Measurements from ENCODE around the gene UGT1A7.

Gene UGT1A7

DNA sequence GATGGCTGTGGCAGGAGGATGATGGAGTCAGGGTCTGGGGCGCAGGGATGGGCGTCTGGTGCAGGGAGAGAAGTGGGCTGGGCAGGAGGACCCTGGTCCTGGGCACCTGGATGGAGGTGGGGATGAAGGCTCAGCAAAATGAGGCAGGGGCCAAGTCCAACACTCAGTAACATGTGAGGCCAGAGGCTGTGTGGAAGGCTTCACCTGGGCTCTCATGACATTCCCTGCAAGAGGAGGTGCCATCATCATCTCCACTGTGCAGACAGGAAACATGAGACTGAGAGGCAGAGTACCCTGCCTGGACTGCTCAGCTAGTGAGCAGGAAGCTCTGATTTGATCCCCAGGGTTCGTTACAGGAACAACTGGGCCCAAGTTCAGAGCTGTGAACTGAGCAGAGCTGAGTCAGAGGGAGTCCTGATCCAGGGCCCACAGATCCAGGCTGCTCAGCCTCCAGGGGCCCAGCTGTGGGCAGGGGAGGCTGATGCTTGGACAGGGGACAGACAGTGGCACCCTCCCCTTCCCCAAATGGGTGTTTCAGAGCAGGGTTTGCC, 135.7 kb downstream of the UGT1A7 start:
- DNase-seq (ENCODE audit: low read depth in 1 of 2, low spot score in 1 of 2), result no peak

DNA sequence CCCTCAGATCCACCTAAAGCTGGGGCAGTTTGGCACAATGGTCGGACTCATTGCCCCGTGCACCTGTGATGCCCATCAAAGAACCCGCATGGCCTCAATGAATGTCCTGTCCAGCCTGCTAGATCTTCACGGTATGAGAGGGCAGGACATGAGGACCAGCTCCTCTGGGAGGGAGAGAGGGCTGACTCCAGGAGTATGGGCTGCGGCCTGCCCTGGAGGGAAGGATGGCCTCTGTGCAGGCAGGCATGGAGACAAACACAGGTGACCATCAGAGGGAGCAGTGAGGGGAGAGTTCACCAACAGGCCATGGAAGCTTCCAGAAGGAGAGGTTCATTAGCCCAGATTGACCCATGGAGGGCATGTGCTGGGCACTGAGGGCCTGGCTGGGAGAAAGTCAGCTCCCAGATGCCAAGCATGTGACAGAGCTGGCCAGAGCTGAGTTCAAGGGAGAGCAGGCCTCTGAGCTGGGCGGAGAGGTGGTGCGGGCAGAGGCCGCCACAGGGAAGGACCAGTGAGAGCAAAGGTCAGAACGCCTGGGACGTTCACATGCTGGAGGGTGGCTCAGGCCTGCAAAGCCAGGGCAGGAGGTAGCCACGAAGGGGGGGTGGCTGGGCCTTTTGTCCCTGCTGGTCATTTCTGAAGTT, 136.4 kb downstream of the UGT1A7 start:
- DNase-seq (ENCODE audit: low read depth in 1 of 2, low spot score in 1 of 2), result no peak

DNA sequence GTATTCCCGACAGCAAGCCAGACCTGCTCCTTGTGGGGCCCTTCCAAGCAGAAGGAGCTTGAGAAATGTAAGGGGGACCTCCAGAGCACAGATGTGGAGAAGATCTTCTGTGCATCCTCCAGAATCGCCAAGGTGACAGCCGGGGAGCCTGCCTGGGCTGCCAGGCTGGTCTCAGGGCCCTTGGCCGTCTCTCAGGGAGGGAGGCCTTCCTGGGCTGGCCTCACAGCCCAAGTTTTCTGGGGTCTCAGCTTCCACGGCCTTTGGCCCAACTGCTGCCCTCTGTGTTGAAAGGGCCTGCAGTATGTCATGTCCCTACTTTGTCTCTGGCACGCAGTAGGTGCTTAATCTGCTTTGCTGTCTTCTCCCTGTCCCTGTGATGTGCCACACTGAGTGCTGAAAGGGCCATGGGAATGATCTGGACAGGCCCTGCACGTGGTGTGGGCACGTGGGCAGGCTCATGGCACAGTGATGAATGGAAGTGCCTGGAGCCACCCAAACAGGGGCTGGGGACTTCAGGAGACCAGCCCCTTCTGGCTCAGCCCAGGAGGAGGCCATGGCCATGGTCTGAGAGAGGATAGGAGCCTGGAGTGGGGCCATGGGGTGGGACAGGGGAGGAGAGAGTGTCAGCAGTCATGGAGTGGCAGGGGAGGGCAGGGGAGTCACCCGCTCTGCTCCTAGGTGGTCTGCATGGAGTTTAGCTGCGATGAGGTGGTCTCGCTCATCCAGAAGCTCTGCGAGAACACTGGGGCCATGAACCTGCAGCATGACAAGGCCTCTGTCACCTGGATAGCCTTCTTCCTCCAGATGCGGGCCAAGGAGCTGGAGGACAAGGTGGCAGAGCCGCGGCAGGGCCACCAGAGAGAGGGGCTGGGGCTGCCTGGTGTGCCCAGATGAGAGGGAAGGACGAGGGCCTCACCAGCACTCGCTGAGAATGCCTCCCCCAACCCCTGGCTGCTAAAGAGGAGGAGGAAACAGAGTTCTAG, 137.2 kb downstream of the UGT1A7 start:
- no peak for DNase-seq (ENCODE audit: low read depth in 1 of 2, low spot score in 1 of 2)

DNA sequence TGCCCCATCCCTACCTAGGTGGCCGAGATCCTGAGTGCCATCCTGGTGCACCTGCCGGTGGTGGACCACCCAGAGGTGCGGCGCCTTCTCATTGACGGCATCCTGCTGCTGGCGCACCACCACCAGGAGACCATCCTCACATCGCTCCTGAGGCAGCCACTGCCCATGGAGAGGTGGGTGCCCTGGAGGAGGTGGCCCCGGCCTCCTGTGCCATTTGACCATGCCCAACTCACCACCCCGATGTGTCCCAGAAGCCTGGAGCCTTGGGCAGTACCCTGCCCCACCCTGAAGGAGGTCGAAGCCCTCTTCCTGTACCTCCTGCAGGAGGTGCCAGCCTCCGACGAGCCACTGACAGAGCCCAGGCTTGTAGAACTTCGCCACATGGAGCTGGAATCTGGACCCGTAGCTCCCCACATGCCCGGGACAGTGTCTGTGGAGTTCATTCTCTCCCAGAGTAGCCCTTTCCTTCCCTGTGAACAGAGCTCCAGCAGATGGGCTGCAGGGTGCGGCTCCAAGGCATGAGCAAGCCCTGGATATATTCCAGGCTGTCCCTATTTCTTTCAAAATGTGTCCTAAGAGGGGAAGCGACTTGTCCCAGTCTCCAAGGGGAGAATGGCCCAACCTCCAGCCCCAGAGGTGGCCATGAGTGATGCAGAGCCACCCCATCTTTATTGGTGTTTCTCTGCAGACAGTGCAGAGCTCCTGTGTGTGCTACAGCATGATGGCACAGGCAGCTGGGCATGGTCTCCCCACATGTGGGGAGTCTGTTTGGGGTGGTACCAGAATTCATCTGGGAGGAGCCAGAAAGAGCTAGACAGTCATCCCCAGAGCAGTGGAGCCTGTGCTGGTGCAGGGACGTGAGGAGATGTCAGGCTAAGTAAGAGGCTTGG, 138.4 kb downstream of the UGT1A7 start:
- DNase-seq (ENCODE audit: low read depth in 1 of 2, low spot score in 1 of 2), result no peak

DNA sequence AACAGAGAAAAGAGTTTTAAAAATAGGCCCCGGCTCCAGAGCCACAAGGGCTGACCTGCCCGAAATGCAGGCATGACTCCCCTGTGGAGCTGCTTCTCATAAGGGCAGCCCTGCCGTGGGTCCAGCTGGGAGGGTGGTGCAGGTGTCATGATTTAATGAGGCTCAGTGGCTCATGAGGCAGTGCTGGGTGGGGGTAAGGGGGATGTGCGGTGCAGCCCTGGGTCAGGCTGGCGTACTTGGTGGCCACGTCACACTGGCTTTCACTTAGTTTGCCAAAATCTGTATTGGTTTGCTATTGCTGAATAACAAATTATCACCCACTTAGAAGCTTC, 139.0 kb downstream of the UGT1A7 start:
- DNase-seq (ENCODE audit: low read depth in 1 of 2, low spot score in 1 of 2), result no peak

DNA sequence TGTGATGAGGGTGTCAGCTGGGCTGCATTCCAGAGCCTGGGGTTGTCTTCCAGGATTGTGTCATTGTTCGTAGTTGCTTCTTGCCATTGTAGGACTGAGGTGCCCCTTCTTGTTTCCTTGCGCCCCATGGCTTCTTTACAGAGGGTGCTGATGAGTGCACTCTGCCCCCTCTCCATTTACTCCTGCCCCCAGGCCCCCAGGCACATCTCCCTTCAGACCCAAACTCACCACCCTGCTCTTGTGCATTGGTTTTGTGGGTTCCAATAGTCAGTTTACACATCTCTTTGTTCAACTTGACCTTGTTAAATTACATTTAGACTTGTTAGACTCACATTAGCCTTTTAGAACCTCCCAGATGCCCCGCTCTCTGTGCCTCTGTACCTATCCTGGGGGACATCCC, 139.5 kb downstream of the UGT1A7 start:
- no peak for DNase-seq (ENCODE audit: low read depth in 1 of 2, low spot score in 1 of 2)

DNA sequence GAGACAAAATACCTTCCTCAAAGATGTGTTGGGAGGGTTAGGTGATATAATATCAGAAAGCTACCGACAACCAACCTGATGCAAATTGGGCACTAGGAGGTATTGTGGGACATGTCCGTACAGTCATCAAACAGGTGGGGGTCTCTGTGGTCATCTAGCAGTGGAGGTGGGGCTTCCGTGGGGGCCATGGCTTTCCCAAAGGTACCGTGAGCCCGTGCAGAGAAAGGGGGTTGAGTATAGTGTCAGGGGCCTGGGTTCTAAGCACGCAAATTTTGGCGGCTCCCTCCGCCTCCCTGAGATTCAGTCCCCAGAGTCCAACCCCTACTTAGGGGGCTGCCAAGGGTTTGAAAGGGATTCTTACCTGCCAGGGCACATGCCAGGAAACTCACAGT, 140.0 kb downstream of the UGT1A7 start:
- no peak for DNase-seq (ENCODE audit: low read depth in 1 of 2, low spot score in 1 of 2)

DNA sequence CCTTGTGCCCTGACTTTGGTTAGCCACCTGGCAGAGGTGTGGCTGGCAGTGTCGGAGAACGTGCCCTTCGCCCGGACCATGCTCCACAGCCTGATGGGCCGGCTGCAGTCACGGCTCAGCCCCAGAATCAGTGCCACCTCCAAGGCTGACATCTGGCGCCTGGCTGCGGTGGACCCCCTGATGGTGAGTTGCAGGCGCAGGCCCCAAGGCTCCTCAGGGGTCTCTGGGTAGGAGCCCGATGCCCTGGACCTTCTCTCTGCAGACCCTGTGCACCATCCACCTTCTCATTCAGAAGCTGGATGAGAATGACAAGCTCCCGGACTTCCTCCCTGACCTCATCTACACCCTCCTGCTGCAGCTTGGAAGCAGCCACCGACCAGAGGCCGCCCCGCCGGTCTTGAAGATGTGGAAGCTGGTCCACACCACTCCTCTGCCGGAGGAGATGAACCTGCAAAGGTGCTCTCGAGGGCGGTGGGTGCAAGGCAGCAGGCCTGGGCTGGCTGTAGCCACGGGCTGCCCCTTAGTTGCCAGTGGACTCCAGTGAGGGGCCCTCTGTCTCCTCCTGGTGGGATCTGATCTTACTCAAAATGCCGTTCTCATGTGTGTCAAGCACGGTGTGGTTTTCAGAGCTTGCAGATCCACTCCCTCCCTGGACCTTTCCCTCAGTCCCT, 140.5 kb downstream of the UGT1A7 start:
- DNase-seq (ENCODE audit: low read depth in 1 of 2, low spot score in 1 of 2), result no peak
